ENCODE results near the gene UPK3A. TPM values are rescaled to one million over a fixed set of nuclear protein-coding genes. Genes with fewer than 3 reads are reported as not detected.
"Not testable (repeated sequence)": the region's sequence is repeated elsewhere in the genome, so short reads cannot be mapped to it uniquely, and the experiment has no call there.

UPK3A gene
- total RNA-seq, 2 donors from 2014 or later: 0.37 TPM; not detected in 1

DNA sequence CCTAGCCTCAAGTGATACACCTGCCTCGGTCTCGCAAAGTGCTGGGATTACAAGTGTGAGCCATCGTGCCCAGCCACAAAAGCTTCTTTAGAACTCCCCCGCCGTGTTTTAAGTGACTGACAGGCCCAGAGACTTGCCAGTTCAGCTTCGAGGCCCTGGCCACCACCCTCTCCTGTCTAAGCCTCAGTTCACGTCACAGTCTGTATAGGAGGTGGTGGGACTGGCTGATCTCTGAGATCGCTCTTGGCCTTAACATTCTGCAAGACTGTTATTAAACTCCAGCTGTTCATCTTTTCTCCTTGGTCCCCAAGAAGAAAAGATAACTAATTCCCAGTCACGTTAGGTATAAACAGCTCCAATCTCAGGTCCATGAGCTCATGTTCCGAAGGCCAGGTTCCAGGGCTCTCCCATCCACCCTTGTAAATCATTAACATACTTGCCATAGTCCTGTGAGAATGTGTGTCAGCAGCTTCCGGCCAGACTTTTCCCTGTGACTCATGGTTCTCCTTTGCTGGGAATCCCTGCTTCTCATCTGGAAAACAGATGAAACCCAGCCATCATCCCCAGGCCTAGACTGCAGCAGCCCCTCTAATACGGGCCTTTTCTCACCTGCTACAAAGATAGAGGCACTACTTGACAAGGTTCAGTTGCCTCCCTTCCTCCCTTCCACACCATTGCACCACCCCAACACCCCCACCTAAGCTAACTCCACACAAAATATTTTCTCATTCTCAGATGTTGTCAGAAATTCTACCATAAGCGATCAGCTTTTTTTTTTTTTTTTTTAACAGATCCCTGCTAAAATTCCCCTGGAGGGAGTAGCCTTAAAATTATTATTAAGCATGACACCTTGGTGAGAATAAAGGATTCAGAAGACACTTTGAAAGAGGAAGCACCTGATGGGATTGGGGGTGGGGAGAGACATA is 38.4 kb upstream of the UPK3A start:
- H3K36me3 Mint-ChIP-seq (ENCODE audit: low read depth): no peaks in the 10 kb centered on the region
- H3K27me3 Mint-ChIP-seq: no peaks in the 10 kb centered on the region
- H3K27ac Mint-ChIP-seq: no peak overlapping the region
- H3K9me3 ChIP-seq (ENCODE audit: control insufficient read depth, low read length, poor library complexity, severe bottlenecking): no peaks in the 10 kb centered on the region
- H3K4me1 Mint-ChIP-seq: peaks cover 2% of the 10 kb centered on the region
- no peak overlapping the region for H3K4me3 Mint-ChIP-seq
- ATAC-seq: no peak
- no peak for DNase-seq

DNA sequence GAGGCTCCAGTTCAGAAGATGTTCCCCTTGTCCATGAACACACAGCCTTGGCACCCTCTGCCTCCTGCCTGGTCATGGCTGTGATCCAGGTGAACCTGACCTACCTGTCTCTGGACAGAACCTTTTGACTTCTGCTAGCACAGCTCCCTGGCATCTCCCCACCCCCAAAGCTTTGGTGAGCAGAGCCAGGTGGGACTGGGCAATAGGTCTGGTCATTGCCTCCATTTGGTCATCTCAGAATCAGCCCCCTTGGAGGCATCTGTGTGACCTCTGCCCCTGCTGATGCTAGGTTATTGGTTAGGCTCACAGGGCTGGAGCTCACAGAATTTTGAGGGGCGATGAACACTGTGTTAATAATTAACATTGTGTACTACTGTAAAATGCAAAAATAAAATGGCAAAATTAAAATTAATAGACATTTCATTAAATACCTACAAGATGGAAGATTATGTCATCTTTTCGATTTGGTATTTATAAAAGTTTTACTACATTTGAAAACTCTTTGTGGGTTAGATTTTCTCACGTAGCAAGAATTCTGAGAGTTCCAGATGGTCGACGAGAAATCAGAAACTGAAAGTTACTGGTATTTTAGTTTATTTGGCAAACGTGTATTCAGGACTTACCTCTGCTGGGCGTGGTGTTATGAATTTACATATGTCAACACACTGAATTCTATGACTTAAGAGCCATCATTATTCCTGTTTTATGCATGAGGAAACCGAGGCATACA is 35.8 kb upstream of the UPK3A start:
- H3K27me3 Mint-ChIP-seq: no peaks in the 10 kb centered on the region
- no peak overlapping the region for H3K4me3 Mint-ChIP-seq
- H3K36me3 Mint-ChIP-seq (ENCODE audit: low read depth): no peaks in the 10 kb centered on the region
- H3K27ac Mint-ChIP-seq: no peak overlapping the region
- ATAC-seq (no peak), DNase-seq (no peak)
- H3K4me1 Mint-ChIP-seq: no peaks in the 10 kb centered on the region
- no peaks in the 10 kb centered on the region for H3K9me3 ChIP-seq (ENCODE audit: control insufficient read depth, low read length, poor library complexity, severe bottlenecking)

DNA sequence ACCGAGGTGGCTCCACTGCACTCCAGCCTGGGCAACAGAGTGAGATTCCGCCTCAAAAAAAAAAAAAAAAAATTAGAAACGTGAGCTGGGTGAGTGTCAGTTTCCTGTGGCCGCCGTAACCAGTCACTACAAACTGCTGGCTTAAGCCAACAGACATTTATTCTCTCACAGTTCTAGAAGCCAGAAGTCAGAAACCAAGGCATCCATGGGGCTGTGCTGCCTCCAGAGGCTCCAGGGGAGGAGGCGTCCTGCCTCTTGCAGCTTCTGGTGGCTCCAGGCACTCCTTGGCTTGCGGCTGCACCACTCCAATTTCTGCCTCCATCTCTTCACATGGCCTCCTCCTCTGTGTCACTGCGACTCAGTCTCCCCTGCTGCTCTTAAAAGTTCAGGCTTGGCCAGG is 32.9 kb upstream of the UPK3A start:
- Mint-ChIP-seq H3K27me3 (no peaks in the 10 kb centered on the region), H3K27ac (no peak overlapping the region), H3K4me3 (no peak overlapping the region), H3K4me1 (no peaks in the 10 kb centered on the region), H3K36me3 (ENCODE audit: low read depth) (peaks cover 2% of the 10 kb centered on the region)
- no peak for DNase-seq
- ATAC-seq: no peak
- no peaks in the 10 kb centered on the region for H3K9me3 ChIP-seq (ENCODE audit: control insufficient read depth, low read length, poor library complexity, severe bottlenecking)

DNA sequence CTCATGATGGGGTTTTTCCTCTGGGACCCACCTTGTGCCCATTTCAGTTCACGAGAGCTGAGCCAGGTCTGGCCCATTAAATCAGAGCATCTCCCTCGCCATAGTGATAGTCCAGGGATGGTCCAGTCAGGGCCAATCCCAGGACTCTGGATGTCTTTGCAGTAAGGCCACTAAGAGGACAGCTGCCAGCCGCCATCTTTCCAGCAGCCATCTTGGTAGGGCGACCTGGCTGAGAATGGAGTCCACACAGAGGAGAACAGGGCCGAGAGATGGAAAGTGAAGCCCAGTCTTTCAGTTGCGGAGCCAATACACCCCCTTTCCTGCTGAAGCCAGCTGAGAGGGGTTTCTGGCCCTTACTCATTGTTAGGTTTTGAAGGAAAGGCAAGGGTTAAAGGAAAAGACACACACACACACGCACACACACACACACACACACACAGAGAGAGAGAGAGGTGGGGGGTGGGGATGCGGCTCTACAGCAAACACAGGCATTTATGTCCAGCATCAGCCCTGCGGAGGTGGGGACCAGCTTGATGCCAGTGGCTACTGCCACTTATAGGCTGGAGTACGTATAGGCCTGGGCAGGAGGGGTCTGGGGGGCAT is 31.6 kb upstream of the UPK3A start:
- H3K4me1 Mint-ChIP-seq: no peaks in the 10 kb centered on the region
- no peak for ATAC-seq
- no peaks in the 10 kb centered on the region for H3K9me3 ChIP-seq (ENCODE audit: control insufficient read depth, low read length, poor library complexity, severe bottlenecking)
- no peak overlapping the region for H3K27ac Mint-ChIP-seq
- no peak for DNase-seq
- H3K27me3 Mint-ChIP-seq: no peaks in the 10 kb centered on the region
- peaks cover 2% of the 10 kb centered on the region for H3K36me3 Mint-ChIP-seq (ENCODE audit: low read depth)
- H3K4me3 Mint-ChIP-seq: no peak overlapping the region

DNA sequence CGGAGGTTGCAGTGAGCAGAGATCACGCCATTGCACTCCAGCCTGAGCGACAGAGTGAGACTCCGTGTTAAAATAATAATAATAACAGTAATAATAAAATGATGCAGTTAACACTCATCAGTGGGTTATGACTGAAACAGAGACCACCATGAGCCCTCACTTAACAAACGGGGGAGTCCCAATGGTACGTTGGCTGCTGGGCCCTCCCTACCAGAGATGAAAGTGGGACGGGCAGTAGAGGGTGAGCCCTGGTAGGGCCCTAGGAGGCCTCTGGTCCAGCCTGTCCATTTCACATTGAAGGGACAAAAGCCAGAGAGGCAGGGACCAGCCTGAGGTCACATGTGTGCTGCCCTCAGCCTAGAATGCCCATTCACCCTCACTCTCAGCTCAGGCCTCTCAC is 30.4 kb upstream of the UPK3A start:
- H3K36me3 Mint-ChIP-seq (ENCODE audit: low read depth): peaks cover 2% of the 10 kb centered on the region
- DNase-seq: no peak
- H3K9me3 ChIP-seq (ENCODE audit: control insufficient read depth, low read length, poor library complexity, severe bottlenecking): no peaks in the 10 kb centered on the region
- H3K27me3 Mint-ChIP-seq: no peaks in the 10 kb centered on the region
- no peak overlapping the region for H3K4me3 Mint-ChIP-seq
- no peak overlapping the region for H3K27ac Mint-ChIP-seq
- H3K4me1 Mint-ChIP-seq: no peaks in the 10 kb centered on the region
- no peak for ATAC-seq

DNA sequence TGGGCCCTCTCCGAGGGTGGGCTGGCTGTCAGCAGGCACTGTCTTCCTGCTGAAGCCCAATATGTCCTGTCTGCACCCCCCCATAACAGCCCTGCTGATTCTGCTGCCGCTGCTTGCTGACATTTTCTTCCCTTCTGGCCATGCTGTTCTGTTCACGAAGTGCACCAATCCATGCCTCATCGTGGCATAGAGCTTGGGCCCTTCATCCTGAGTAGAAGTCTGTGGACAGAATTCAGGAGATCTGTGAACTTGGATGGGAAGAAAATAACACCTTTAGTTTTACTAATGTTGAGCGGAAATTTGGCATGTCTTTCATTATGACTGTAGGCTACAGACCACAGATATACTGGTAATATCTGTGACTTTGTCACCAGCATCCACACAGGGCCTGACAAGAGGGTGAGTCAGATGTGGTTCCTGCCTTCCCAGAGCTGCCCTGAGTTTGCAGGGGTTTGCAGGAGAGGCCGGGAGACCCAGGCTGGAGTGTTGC is 29.9 kb upstream of the UPK3A start:
- DNase-seq (no peak), ATAC-seq (no peak)
- no peaks in the 10 kb centered on the region for H3K9me3 ChIP-seq (ENCODE audit: control insufficient read depth, low read length, poor library complexity, severe bottlenecking)
- H3K36me3 Mint-ChIP-seq (ENCODE audit: low read depth): peaks cover 2% of the 10 kb centered on the region
- no peaks in the 10 kb centered on the region for H3K27me3 Mint-ChIP-seq
- H3K4me1 Mint-ChIP-seq: no peaks in the 10 kb centered on the region
- no peak overlapping the region for H3K4me3 Mint-ChIP-seq
- no peak overlapping the region for H3K27ac Mint-ChIP-seq

DNA sequence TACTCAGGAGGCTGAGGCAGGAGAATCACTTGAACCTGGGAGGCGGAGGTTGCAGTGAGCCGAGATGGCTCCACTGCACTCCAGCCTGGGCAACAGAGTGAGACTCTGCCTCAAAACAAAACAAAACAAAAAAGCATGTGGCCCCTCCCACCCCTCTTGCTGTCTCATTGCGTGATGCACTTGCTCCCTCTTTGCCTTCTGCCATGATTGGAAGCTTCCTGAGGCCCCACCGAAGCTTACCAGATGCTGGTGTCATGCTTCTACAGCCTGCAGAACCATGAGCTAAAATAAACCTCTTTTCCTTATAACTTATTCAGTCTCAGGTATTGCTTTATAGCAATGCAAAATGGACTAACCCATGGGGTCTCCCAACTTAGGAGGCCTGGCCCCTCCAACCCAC is 26.8 kb upstream of the UPK3A start:
- DNase-seq; H3K4me3 Mint-ChIP-seq; H3K36me3 Mint-ChIP-seq (ENCODE audit: low read depth); H3K4me1 Mint-ChIP-seq; H3K27ac Mint-ChIP-seq; ATAC-seq; H3K9me3 ChIP-seq (ENCODE audit: control insufficient read depth, low read length, poor library complexity, severe bottlenecking): not testable (repeated sequence)
- peaks cover 19% of the 10 kb centered on the region for H3K27me3 Mint-ChIP-seq

DNA sequence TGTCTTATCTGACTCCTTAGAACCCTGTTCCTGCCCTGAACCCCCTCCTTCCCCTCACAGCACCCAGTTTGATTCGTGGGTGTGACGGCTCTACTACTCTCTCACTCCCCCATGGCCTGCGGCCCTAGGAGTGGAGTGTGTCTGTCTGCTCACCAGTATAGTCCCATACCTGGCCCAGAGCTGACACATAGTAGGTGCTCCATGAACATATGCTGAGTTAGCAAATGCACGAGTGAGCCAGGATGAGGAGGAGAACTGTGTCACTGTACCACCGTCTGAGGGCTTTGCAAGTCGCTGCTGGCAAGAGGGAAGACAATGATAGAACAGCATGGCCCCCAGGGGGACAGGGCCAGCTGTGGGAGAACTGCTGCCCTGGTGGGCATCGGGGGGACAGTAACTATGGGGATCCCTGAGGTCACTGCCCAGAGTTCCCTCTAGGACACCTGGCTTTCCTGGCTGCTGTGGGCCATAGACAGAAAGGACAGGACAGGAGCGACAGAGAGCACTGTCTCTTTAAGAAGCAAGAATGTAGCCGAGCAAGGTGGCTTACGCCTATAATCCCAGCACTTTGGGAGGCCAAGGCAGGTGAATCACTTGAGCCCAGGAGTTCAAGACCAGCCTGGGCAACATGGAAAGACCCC is 24.9 kb upstream of the UPK3A start:
- Mint-ChIP-seq H3K27me3 (peaks cover 34% of the 10 kb centered on the region), H3K4me1 (peaks cover 2% of the 10 kb centered on the region), H3K27ac (no peak overlapping the region), H3K4me3 (no peak overlapping the region), H3K36me3 (ENCODE audit: low read depth) (peaks cover 5% of the 10 kb centered on the region)
- H3K9me3 ChIP-seq (ENCODE audit: control insufficient read depth, low read length, poor library complexity, severe bottlenecking): no peaks in the 10 kb centered on the region
- DNase-seq (no peak), ATAC-seq (no peak)

DNA sequence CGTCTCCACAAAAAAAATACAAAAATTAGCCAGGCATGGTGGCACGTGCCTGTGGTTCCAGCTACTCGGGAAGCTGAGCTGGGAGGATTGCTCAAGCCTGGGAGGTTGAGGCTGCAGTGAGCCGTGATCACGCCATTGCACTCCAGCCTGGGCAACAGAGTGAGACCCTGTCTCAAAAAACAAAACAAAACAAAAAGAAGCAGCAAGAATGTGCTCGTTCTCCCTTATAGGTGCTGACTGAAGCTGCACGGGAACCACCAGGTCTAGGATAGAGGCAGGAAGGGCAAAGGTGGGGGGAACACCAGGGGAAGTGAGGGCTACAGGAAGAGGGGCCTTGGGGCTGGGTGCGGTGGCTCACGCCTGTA is 24.4 kb upstream of the UPK3A start:
- not testable (repeated sequence) for H3K4me3 Mint-ChIP-seq; H3K27ac Mint-ChIP-seq; H3K9me3 ChIP-seq (ENCODE audit: control insufficient read depth, low read length, poor library complexity, severe bottlenecking); ATAC-seq; H3K36me3 Mint-ChIP-seq (ENCODE audit: low read depth); H3K4me1 Mint-ChIP-seq; DNase-seq
- peaks cover 34% of the 10 kb centered on the region for H3K27me3 Mint-ChIP-seq

DNA sequence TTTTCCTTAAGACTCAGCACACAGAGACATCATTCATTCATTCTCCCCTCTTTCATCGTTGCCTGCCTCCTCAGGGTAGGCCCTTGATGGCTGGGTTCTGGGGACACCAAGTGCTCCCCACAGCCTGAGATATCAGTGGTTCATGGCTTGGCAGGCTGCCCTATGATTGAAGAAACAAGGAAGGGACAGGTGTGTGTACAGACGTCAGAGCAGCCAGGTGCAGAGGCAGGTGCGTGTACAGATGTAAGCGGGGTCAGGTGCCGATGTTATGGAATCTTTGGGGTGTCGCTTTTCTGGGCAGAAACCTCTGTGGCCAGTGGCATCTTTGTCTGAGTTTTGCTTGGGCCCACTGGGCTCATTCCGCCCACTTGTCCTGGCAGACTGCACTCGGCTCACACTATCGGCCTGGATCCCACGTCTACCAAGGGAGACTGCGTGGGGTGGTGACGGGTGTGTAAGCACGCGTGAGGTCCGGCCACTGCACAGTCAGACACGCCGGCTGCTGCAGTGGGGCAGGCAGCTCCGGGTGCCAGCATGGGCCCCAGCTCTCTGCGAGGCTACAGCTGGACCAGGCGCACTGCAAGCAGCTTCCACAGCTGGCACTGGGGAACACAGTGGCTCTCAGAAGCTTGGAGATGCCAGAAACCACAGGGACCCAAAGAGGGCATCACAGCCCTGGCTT is 23.2 kb upstream of the UPK3A start:
- no peaks in the 10 kb centered on the region for H3K9me3 ChIP-seq (ENCODE audit: control insufficient read depth, low read length, poor library complexity, severe bottlenecking)
- peaks cover 38% of the 10 kb centered on the region for H3K27me3 Mint-ChIP-seq
- H3K4me1 Mint-ChIP-seq: peaks cover 2% of the 10 kb centered on the region
- ATAC-seq (no peak), DNase-seq (no peak)
- peaks cover 2% of the 10 kb centered on the region for H3K36me3 Mint-ChIP-seq (ENCODE audit: low read depth)
- H3K27ac Mint-ChIP-seq: no peak overlapping the region
- no peak overlapping the region for H3K4me3 Mint-ChIP-seq

DNA sequence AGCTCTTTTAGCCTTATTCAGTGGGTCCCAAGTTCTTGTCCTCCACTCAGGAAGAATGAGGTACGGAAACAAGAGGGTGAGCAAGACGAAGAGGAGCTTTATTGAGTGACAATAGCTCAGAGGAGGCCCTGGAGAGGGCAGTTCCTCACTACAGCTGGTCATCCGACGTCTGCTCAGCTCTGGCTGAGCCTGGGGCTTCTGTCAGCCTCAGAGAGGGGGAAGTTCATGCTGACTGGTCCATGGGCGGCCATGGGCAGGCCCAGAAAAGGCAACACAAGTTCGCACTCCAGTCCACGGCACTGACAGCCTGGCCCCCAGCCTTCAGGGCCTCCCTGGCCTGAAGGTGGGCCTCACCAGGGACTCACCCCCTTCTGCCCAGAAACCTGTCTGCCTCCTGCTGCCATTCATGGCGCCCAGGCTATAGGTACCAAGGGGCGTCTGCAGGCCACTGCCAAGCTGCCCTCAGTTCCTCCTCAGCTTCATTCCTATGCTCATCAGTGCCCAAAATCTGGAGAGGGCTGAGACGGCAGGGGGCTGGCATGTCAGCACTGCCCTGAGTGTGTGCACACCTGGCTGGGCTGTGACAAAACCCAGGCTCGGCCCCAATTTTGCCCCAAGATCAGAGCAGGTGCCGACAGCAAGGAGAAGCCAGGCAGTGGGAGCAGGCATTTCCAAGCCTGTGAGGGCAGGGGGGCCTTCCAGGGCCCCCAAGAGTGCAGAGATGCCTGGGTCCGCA is 22.4 kb upstream of the UPK3A start:
- H3K27me3 Mint-ChIP-seq: peaks cover 38% of the 10 kb centered on the region
- no peak overlapping the region for H3K4me3 Mint-ChIP-seq
- no peak overlapping the region for H3K27ac Mint-ChIP-seq
- no peaks in the 10 kb centered on the region for H3K9me3 ChIP-seq (ENCODE audit: control insufficient read depth, low read length, poor library complexity, severe bottlenecking)
- peaks cover 2% of the 10 kb centered on the region for H3K4me1 Mint-ChIP-seq
- ATAC-seq (no peak), DNase-seq (no peak)
- H3K36me3 Mint-ChIP-seq (ENCODE audit: low read depth): peaks cover 2% of the 10 kb centered on the region

DNA sequence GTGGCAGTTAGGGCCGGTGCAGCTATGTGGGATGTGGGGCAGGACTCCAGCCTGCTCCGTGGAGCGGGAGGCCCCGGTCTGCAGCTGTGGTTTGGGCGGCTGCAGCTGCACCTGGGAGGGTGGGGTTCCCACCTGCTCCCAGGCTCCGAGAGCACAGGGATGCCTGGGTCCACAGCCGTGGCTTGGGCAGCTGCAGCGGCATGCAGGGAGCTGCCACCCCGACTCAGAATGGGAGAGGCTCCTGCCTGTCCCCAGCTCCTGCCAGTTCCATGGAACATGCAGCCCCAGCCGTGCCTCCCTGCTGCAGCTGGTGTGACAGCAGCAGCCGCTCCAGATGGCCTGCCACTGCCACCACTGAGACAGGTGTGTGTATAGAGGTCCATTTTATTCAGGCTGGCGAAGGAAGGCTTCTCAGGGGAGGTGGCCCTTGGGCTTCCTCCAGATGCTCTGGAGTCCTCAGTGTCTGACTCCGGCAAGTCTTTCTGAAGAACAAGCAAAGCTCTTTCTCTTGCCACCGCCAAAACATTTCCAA is 21.8 kb upstream of the UPK3A start:
- peaks cover 38% of the 10 kb centered on the region for H3K27me3 Mint-ChIP-seq
- ATAC-seq (peak; percentile 12), DNase-seq (no peak)
- peaks cover 2% of the 10 kb centered on the region for H3K4me1 Mint-ChIP-seq
- H3K4me3 Mint-ChIP-seq: no peak overlapping the region
- H3K36me3 Mint-ChIP-seq (ENCODE audit: low read depth): peaks cover 2% of the 10 kb centered on the region
- H3K27ac Mint-ChIP-seq: no peak overlapping the region
- H3K9me3 ChIP-seq (ENCODE audit: control insufficient read depth, low read length, poor library complexity, severe bottlenecking): no peaks in the 10 kb centered on the region

All from T-helper 17 cell (primary cell).